ENCODE measurements around the gene RBM3. TPM values are rescaled to one million over a fixed set of nuclear protein-coding genes. Genes with fewer than 3 reads are reported as not detected.

The RBM3 gene
- total and polyA plus RNA-seq, 12 donors = 52.9 to 284 (median 155) TPM

DNA sequence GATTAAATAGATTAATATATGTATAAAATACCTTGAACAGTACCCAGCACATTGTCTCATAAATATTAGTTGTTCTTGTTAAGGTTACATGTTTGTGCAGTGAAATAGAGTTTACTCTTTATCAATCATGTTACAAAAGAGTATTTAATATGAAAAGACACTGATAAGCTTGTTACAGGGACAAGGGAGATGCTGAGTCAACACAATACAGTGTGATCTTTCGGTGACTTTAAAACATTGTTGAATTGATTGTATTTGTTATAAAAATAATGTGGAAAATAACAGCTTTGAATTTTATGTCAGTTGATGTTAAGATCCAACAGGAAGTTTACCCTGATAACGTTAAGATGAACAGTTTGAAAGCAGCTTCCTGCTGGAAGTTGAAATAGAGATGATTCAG is 21.6 kb downstream of the RBM3 start:
- 20 to 44% (median 38%) methylated on average over 2 of the region's 2 CpGs for WGBS, 4 donors
- Histone ChIP-seq H3K27ac (peak overlapping the region in 3 of 5 donors; percentile 2 to 63 (median 47)), H3K4me1 (replicated peaks in 1 of 2) (peaks cover 0 to 4% of the 10 kb centered on the region in 2 donors), H3K27me3 (no peaks in the 10 kb centered on the region), H3K9me3 (replicated peaks in 1 of 3) (no peaks in the 10 kb centered on the region), H3K36me3 (replicated peaks in 1 of 2) (peaks cover 0 to 19% of the 10 kb centered on the region in 2 donors), H3K4me3 (no peak overlapping the region)
- no peak for DNase-seq
- intact Hi-C loops (cut with DNase I) = no loop called here
- TF ChIP-seq, protein P1, sequence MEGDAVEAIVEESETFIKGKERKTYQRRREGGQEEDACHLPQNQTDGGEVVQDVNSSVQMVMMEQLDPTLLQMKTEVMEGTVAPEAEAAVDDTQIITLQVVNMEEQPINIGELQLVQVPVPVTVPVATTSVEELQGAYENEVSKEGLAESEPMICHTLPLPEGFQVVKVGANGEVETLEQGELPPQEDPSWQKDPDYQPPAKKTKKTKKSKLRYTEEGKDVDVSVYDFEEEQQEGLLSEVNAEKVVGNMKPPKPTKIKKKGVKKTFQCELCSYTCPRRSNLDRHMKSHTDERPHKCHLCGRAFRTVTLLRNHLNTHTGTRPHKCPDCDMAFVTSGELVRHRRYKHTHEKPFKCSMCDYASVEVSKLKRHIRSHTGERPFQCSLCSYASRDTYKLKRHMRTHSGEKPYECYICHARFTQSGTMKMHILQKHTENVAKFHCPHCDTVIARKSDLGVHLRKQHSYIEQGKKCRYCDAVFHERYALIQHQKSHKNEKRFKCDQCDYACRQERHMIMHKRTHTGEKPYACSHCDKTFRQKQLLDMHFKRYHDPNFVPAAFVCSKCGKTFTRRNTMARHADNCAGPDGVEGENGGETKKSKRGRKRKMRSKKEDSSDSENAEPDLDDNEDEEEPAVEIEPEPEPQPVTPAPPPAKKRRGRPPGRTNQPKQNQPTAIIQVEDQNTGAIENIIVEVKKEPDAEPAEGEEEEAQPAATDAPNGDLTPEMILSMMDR (IDR thresholded peaks at IDR 0.05) = no peak
- no peak for TF ChIP-seq POLR2A (IDR thresholded peaks at IDR 0.05)

DNA sequence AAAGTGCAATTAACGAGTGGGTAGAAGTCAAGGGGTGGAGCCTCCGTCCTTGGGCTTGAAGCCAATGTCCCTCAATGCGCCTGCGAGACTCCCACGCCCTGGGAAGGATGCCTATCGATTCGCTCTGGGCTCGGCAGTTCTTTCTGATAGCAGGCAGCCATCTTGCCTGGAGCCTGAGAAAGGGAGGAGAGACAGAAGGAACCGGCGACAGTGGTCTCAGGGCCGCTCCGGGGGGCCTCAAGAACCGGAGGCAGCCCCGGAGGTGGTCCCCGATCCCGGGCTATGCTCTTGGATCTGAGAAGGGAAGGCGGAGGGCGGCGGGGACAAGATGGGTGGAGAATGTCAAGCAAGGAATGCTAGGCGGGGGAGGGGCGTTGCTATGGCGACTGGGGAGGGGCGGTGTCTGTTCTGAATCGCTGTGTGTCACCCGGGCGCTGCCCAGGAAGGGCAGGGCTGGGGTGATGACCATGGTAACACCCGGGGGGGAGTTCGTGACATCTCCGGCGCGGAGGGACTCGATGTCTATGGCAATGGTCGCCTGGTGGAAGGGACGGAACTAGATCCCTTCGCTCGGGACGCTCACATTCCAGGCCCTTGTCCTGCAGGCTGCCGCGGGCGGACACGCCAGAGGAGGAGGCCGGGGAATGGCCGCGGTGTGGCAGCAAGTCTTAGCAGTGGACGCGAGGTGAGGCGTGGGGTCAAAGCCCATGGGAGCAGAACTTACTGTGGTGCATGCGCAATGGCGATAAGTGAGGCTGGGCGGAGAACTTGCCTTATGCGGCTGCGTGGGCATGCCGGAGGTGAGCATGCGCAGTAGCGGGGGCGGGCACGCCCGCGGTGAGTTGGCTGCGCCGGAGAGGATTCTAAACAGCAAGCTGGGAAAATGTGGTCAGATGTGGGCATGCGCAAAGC is 23.3 kb downstream of the RBM3 start, which contains the start of gene WDR13:
Gene WDR13 (plus strand): TSS at position 140 of the 912 bp plus-strand sequence. CDS start 505 bp downstream, at position 645.
- Histone ChIP-seq H3K36me3 (replicated peaks in 1 of 2) (peaks cover 0 to 33% of the 10 kb centered on the region in 2 donors), H3K27ac (peak within 1 kb of the TSS; percentile 79 to 100 (median 96)), H3K4me1 (replicated peaks in 1 of 2) (peaks cover 0 to 4% of the 10 kb centered on the region in 2 donors), H3K9me3 (replicated peaks in 1 of 3) (no peaks in the 10 kb centered on the region), H3K27me3 (no peaks in the 10 kb centered on the region), H3K4me3 (peak within 1 kb of the TSS; percentile 24 to 74 (median 58))
- TF ChIP-seq, protein P1 (IDR thresholded peaks at IDR 0.05) = no peak
- TF ChIP-seq POLR2A (IDR thresholded peaks at IDR 0.05) = peak; percentile 58 to 74
- WGBS, 4 donors = 0 to 46% (median 16%) methylated on average over 20 to 62 of the region's 62 CpGs
- DNase-seq = peak; percentile 91 to 96 (median 94)
- intact Hi-C loops (cut with DNase I) = no loop called here

DNA sequence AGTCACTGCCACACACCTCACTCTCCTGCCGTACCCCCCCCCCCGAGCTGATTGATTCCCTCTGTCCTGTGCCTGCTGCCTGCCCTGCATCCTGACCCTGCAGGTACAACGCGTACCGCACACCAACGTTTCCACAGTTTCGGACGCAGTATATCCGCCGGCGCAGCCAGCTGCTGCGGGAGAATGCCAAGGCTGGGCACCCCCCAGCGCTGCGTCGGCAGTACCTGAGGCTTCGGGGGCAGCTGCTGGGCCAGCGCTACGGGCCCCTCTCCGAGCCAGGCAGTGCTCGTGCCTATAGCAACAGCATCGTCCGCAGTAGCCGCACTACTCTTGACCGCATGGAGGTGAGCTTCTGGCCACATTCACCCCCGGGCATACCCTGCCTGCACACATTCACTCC is 24.3 kb downstream of the RBM3 start:
- TF ChIP-seq POLR2A (IDR thresholded peaks at IDR 0.05) = no peak
- H3K4me1 ChIP-seq (replicated peaks in 1 of 2) = peaks cover 0 to 4% of the 10 kb centered on the region in 2 donors
- no peak for DNase-seq
- H3K9me3 ChIP-seq (replicated peaks in 1 of 3) = no peaks in the 10 kb centered on the region
- H3K27me3 ChIP-seq = no peaks in the 10 kb centered on the region
- intact Hi-C loops (cut with DNase I) = no loop called here
- H3K36me3 ChIP-seq (replicated peaks in 1 of 2) = peaks cover 0 to 34% of the 10 kb centered on the region in 2 donors
- H3K27ac ChIP-seq = peak overlapping the region in 2 of 5 donors; percentile 79 to 100
- peak overlapping the region in 1 of 4 donors; percentile 74 for H3K4me3 ChIP-seq
- 75 to 84% (median 81%) methylated on average over 21 to 25 of the region's 25 CpGs for WGBS, 4 donors

DNA sequence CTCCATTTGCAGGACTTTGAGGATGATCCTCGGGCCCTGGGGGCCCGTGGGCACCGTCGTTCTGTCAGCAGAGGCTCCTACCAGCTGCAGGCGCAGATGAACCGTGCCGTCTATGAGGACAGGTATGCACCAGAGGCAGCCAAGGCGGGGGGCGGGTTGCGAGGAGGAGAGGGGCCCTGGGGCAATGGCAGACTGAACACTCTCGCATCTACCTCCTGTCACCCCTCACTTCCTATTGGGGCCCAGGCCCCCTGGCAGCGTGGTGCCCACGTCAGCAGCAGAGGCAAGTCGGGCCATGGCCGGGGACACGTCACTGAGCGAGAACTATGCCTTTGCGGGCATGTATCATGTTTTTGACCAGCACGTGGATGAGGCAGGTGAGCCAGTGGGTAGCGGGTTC is 25.1 kb downstream of the RBM3 start:
- intact Hi-C loops (cut with DNase I) = no loop called here
- H3K9me3 ChIP-seq (replicated peaks in 1 of 3) = no peaks in the 10 kb centered on the region
- peaks cover 0 to 41% of the 10 kb centered on the region in 2 donors for H3K36me3 ChIP-seq (replicated peaks in 1 of 2)
- no peak for TF ChIP-seq POLR2A (IDR thresholded peaks at IDR 0.05)
- TF ChIP-seq, protein P1 (IDR thresholded peaks at IDR 0.05) = no peak
- H3K27ac ChIP-seq = no peak overlapping the region
- WGBS, 4 donors = 81 to 92% (median 87%) methylated on average over 7 to 20 of the region's 20 CpGs
- peaks cover 0 to 4% of the 10 kb centered on the region in 2 donors for H3K4me1 ChIP-seq (replicated peaks in 1 of 2)
- no peak for DNase-seq
- H3K27me3 ChIP-seq = no peaks in the 10 kb centered on the region
- H3K4me3 ChIP-seq = no peak overlapping the region

All from adrenal gland (tissue), 12 donors.